Endothelial cell of umbilical vein (primary cell): Measurements from ENCODE around the gene LGR4. TPM values are rescaled to one million over a fixed set of nuclear protein-coding genes. Genes with fewer than 3 reads are reported as not detected.
"Not testable (repeated sequence)": the region's sequence is repeated elsewhere in the genome, so short reads cannot be mapped to it uniquely, and the experiment has no call there.

Experiments used
- BruUV-seq: library from RNA; stranded (reverse); fragments of 400-500 nt; replicated peaks from 2 replicates; lab custom pipeline; 2021; lab: Mats Ljungman, UMichigan
- CTCF ChIA-PET: fragments of 300-600, 350-600 bp; sonication (Branson Sonifier 250); formaldehyde crosslinking; loops from one replicate; lab custom pipeline; 2021; ENCODE audit warnings: antibody characterized with exemption, inconsistent platforms; lab: Charles Lee
- POLR2A ChIA-PET: fragments of 300-600, 350-600 bp; sonication (Branson Sonifier 250); formaldehyde crosslinking; loops from one replicate; lab custom pipeline; 2021; ENCODE audit warnings: antibody characterized with exemption, inconsistent platforms; lab: Charles Lee
- DNase-seq: peaks from one replicate; pipeline ENCODE4 v3.0.0-alpha.2; 2011; ENCODE audit warnings: low read depth, low spot score
- FAIRE-seq: peaks from 2 replicates; lab custom pipeline; 2011; peaks lifted over from hg19 to GRCh38; lab: Jason Lieb, UNC
- H2AFZ ChIP-seq: 2 replicates; pipeline ENCODE4 v1.6.0; 2012; ENCODE audit warnings: low read depth, low read length, control low read depth, inconsistent platforms
- H3K27ac ChIP-seq: 2 replicates; pipeline ENCODE4 v1.5.1; 2011; ENCODE audit warnings: low read depth, mild to moderate bottlenecking, control low read depth, low read length, moderate library complexity; ENCODE audit not compliant: insufficient read depth
- H3K27me3 ChIP-seq, 2 experiments: 2 replicates each; pipeline versions ENCODE4 v1.6.0 to v1.6.1; 2011; ENCODE audit warnings: low read length in 2 of 2, mixed read lengths in 1 of 2; ENCODE audit not compliant: control insufficient read depth in 2 of 2, insufficient read depth in 2 of 2
- H3K36me3 ChIP-seq, 2 experiments: 2 replicates in 1 of 2; 3 replicates in 1 of 2; pipeline ENCODE4 v1.5.1; 2011; ENCODE audit warnings: low read length in 2 of 2, mild to moderate bottlenecking in 1 of 2, moderate library complexity in 1 of 2; ENCODE audit not compliant: control insufficient read depth in 2 of 2, insufficient read depth in 2 of 2; ENCODE audit errors: extremely low read depth in 1 of 2
- H3K4me1 ChIP-seq: 3 replicates; pipeline ENCODE4 v1.5.1; 2011; ENCODE audit warnings: mild to moderate bottlenecking, low read length; ENCODE audit not compliant: control insufficient read depth, insufficient read depth; ENCODE audit errors: extremely low read depth
- H3K4me2 ChIP-seq: 2 replicates; pipeline ENCODE4 v1.6.1; 2011; ENCODE audit warnings: low read length, control low read depth, mixed read lengths; ENCODE audit not compliant: insufficient read depth
- H3K4me3 ChIP-seq, 3 experiments: fragments of 200-600 bp in 1 of 3; sonication (generic), shearing (Covaris generic) in 1 of 3; replicated peaks in 1 of 3; 2 replicates each; pipeline ENCODE4 v1.5.1; 2011 to 2016; ENCODE audit warnings: control low read depth in 3 of 3, low read length in 3 of 3, mild to moderate bottlenecking in 2 of 3, inconsistent platforms in 1 of 3, low read depth in 1 of 3, moderate library complexity in 1 of 3; ENCODE audit not compliant: insufficient read depth in 1 of 3
- H3K79me2 ChIP-seq: 2 replicates; pipeline ENCODE4 v1.6.0; 2012; ENCODE audit warnings: low read length, inconsistent platforms; ENCODE audit not compliant: control insufficient read depth, insufficient read depth
- H3K9ac ChIP-seq: replicated peaks from 2 replicates; pipeline ENCODE3; 2011; ENCODE audit warnings: low read length, control low read depth; ENCODE audit not compliant: insufficient read depth; ENCODE audit errors: extremely low read depth
- H3K9me1 ChIP-seq: replicated peaks from 3 replicates; pipeline ENCODE4 v1.6.0; 2011; ENCODE audit warnings: mild to moderate bottlenecking, low read length; ENCODE audit not compliant: control insufficient read depth, insufficient read depth; ENCODE audit errors: extremely low read depth
- H3K9me3 ChIP-seq: replicated peaks from 2 replicates; pipeline ENCODE4 v1.5.1; 2012; ENCODE audit warnings: low read length, inconsistent platforms; ENCODE audit not compliant: control insufficient read depth, insufficient read depth
- H4K20me1 ChIP-seq: replicated peaks from 2 replicates; pipeline ENCODE3; 2011; ENCODE audit warnings: mild to moderate bottlenecking, low read length; ENCODE audit not compliant: control insufficient read depth, insufficient read depth; ENCODE audit errors: extremely low read depth
- CTCF ChIP-seq, 2 donors: IDR thresholded peaks; 1 replicate in 1 of 2; 2 replicates in 1 of 2; pipeline ENCODE4 v1.5.1; 2011; ENCODE audit warnings: low read length in 2 of 2, mild to moderate bottlenecking in 2 of 2, moderate library complexity in 2 of 2, control low read depth in 1 of 2, inconsistent platforms in 1 of 2, low read depth in 1 of 2; ENCODE audit not compliant: insufficient read depth in 1 of 2; ENCODE audit errors: extremely low read depth in 1 of 2
- EZH2 ChIP-seq: IDR thresholded peaks from 2 replicates; pipeline ENCODE4 v1.6.1; 2012; ENCODE audit warnings: borderline replicate concordance, low read depth, mild to moderate bottlenecking, moderate library complexity, low read length, inconsistent platforms; ENCODE audit not compliant: severe bottlenecking
- FOS ChIP-seq: IDR thresholded peaks from 2 replicates; pipeline ENCODE4 v1.6.1; 2011; ENCODE audit warnings: mild to moderate bottlenecking, low read length, moderate library complexity, borderline replicate concordance; ENCODE audit not compliant: insufficient read depth
- GATA2 ChIP-seq: IDR thresholded peaks from 2 replicates; pipeline ENCODE4 v1.7.0; 2011; ENCODE audit warnings: low read depth, mild to moderate bottlenecking, moderate library complexity, mixed read lengths, low read length; ENCODE audit not compliant: insufficient read length, insufficient read depth
- JUN ChIP-seq: IDR thresholded peaks from 2 replicates; pipeline ENCODE4 v1.6.1; 2011; ENCODE audit warnings: borderline replicate concordance, low read depth; ENCODE audit not compliant: insufficient read length, insufficient read depth
- MYC ChIP-seq: IDR thresholded peaks from one replicate; pipeline ENCODE4 v1.6.1; 2011; ENCODE audit warnings: mild to moderate bottlenecking, low read depth, low read length
- POLR2A ChIP-seq: IDR thresholded peaks from 2 replicates; pipeline ENCODE4 v1.6.1; 2012; ENCODE audit warnings: low read depth, mild to moderate bottlenecking, control low read depth, low read length
- POLR2AphosphoS5 ChIP-seq: IDR thresholded peaks from 2 replicates; pipeline ENCODE4 v1.6.1; 2012; ENCODE audit warnings: low read depth, mild to moderate bottlenecking, control low read depth, low read length, moderate library complexity; ENCODE audit not compliant: insufficient read depth
- dilution Hi-C: fragments of 300-500 bp; cut with MboI; formaldehyde crosslinking; loops from one replicate; pipeline ENCODE4 v1.15.0; 2019; ENCODE audit warnings: low sequenced_read_pairs; ENCODE audit not compliant: extremely low pct_ligation_motif_present
- intact Hi-C: fragments of 100-400 bp; cut with micrococcal nuclease; formaldehyde crosslinking; loops from one replicate; pipeline ENCODE4 v1.10.0; 2022
- polyA plus RNA-seq, 4 experiments: library from polyadenylated mRNA; depleted of rRNA in 3 of 4; stranded (reverse) in 3 of 4; unstranded in 1 of 4; fragments of >200 nt; gene quantifications; 2 replicates each; pipeline versions ENCODE4 v1.2.1 to v1.2.3, GENCODE V29; 2011 to 2012; ENCODE audit warnings: missing spikeins in 1 of 4
- total RNA-seq: library from RNA; stranded (reverse); gene quantifications from 2 replicates; pipeline ENCODE4 v1.2.3, GENCODE V29; 2021
- TF ChIP-seq, protein P1 (sequence below): IDR thresholded peaks from 2 replicates; pipeline ENCODE4 v1.6.1; 2011; ENCODE audit not compliant: insufficient read depth, insufficient read length

Gene LGR4
- total and polyA plus RNA-seq, 2 donors (not counting 3 experiments of a cell fraction or from before 2014, with no cell fraction given): 1.3 to 3.1 TPM

GRCh38 chr11:27518518-27518917, 45.9 kb upstream of the LGR4 start:
- Histone ChIP-seq H3K9me1 (no peaks in the 10 kb centered on the region), H3K4me1 (no peaks in the 10 kb centered on the region), H3K27ac (no peak overlapping the region), H2AFZ (no peak overlapping the region), H3K27me3 (peaks cover 0 to 4% of the 10 kb centered on the region in 2 experiments), H3K79me2 (no peaks in the 10 kb centered on the region), H3K4me2 (no peak overlapping the region), H3K4me3 (no peak overlapping the region), H4K20me1 (no peaks in the 10 kb centered on the region), H3K9me3 (no peaks in the 10 kb centered on the region), H3K36me3 (no peaks in the 10 kb centered on the region), H3K9ac (no peak overlapping the region)
- ChIA-PET CTCF (no interaction called here), POLR2A (no interaction called here)
- no peak for TF ChIP-seq FOS
- TF ChIP-seq, protein P1, sequence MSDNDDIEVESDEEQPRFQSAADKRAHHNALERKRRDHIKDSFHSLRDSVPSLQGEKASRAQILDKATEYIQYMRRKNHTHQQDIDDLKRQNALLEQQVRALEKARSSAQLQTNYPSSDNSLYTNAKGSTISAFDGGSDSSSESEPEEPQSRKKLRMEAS: no peak
- no peak for TF ChIP-seq EZH2
- TF ChIP-seq POLR2AphosphoS5: no peak
- no peak for TF ChIP-seq MYC
- no peak for TF ChIP-seq CTCF (IDR thresholded peaks at IDR 0.05; ENCODE audit: extremely low read depth in 1 of 2, insufficient read depth in 1 of 2, low read depth in 1 of 2, low read length in 2 of 2)
- TF ChIP-seq JUN: no peak
- TF ChIP-seq GATA2: no peak
- no peak for TF ChIP-seq POLR2A
- intact Hi-C loops: no loop called here
- BruUV-seq: no TSS peak
- FAIRE-seq (no peak), DNase-seq (no peak)
- dilution Hi-C loops: no loop called here

DNA sequence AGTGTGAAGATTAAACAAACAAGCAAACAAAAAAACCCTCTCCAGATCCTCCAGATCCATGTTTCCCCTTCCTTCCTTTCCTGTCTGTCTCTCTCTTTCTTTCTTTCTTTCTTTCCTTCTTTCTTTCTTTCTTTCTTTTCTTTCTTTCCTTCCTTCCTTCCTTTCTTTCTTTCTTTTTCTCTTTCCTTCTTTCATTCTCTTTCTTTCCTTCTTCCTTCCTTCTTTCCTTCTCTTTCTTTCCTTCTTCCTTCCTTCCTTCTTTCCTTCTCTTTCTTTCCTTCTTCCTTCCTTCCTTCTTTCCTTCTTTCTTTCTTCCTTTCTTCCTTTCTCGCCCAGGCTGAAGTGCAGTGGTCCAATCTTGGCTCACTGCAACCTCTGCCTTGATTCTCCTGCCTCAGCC, 44.9 kb upstream of the LGR4 start:
- H3K27me3 ChIP-seq, H3K9me1 ChIP-seq, H3K36me3 ChIP-seq, POLR2A ChIA-PET, H2AFZ ChIP-seq, intact Hi-C loops, H3K4me1 ChIP-seq, BruUV-seq, FAIRE-seq, H4K20me1 ChIP-seq, dilution Hi-C loops, H3K27ac ChIP-seq, DNase-seq, CTCF ChIA-PET, H3K9ac ChIP-seq, H3K4me2 ChIP-seq, H3K79me2 ChIP-seq, H3K9me3 ChIP-seq, H3K4me3 ChIP-seq: not testable (repeated sequence)
